SK-N-SH (cell line): Measurements from ENCODE around the gene KRT33B. TPM values are rescaled to one million over a fixed set of nuclear protein-coding genes. Genes with fewer than 3 reads are reported as not detected.

Experiments
- CTCF ChIA-PET: fragments of 300-600, 350-600 bp; formaldehyde crosslinking; extraction: SDS; loops from one replicate; lab custom pipeline; 2021; lab: Yijun Ruan, JAX
- POLR2A ChIA-PET: fragments of 350-600 bp; sonication (Branson Sonifier 250); formaldehyde crosslinking; extraction: SDS; loops from one replicate; lab custom pipeline; 2020; ENCODE audit warnings: antibody characterized with exemption, inconsistent platforms; lab: Yijun Ruan, JAX
- DNase-seq: peaks from one replicate; pipeline ENCODE4 v3.0.0; 2012
- H2AFZ ChIP-seq: fragments of 200-600 bp; sonication (generic); 2 replicates; pipeline ENCODE4 v1.8.1; 2016; ENCODE audit warnings: antibody characterized with exemption, mild to moderate bottlenecking, low read depth
- H3F3A ChIP-seq: fragments of 200-600 bp; sonication (generic); replicated peaks from 2 replicates; pipeline ENCODE3; 2016; ENCODE audit warnings: antibody characterized with exemption, mild to moderate bottlenecking; ENCODE audit not compliant: insufficient read depth
- H3K27ac ChIP-seq, 2 experiments: fragments of 200-500 bp in 1 of 2; fragments of 200-600 bp in 1 of 2; sonication (Bioruptor generic) in 1 of 2; sonication (generic), shearing (Covaris generic) in 1 of 2; 2 replicates each; pipeline versions ENCODE4 v1.5.1 to v1.6.1; 2014 to 2016; ENCODE audit warnings: low read depth in 2 of 2, inconsistent platforms in 1 of 2, low read length in 1 of 2, mild to moderate bottlenecking in 1 of 2, mixed read lengths in 1 of 2
- H3K27me3 ChIP-seq: fragments of 200-600 bp; sonication (generic), shearing (Covaris generic); 2 replicates; pipeline ENCODE4 v1.6.1; 2016; ENCODE audit warnings: mixed run types; ENCODE audit not compliant: insufficient read depth
- H3K36me3 ChIP-seq, 2 experiments: fragments of 200-500 bp in 1 of 2; fragments of 200-600 bp in 1 of 2; sonication (Bioruptor generic) in 1 of 2; sonication (generic) in 1 of 2; replicated peaks in 1 of 2; 2 replicates each; pipeline versions ENCODE3 to v1.5.1; 2014 to 2016; ENCODE audit warnings: low read length in 1 of 2, mild to moderate bottlenecking in 1 of 2; ENCODE audit not compliant: insufficient read depth in 2 of 2, control insufficient read depth in 1 of 2
- H3K4me1 ChIP-seq, 2 experiments: fragments of 200-500 bp in 1 of 2; fragments of 200-600 bp in 1 of 2; sonication (Bioruptor generic) in 1 of 2; sonication (generic), shearing (Covaris generic) in 1 of 2; 2 replicates each; pipeline versions ENCODE4 v1.5.1 to v1.6.1; 2014 to 2016; ENCODE audit warnings: low read depth in 1 of 2, low read length in 1 of 2, mixed run types in 1 of 2; ENCODE audit not compliant: insufficient read depth in 2 of 2, control insufficient read depth in 1 of 2
- H3K4me2 ChIP-seq: fragments of 200-600 bp; sonication (generic), shearing (Covaris generic); 2 replicates; pipeline ENCODE4 v1.6.1; 2017; ENCODE audit warnings: mixed run types
- H3K4me3 ChIP-seq, 2 experiments: fragments of 200-500 bp in 1 of 2; fragments of 200-600 bp in 1 of 2; sonication (Bioruptor generic) in 1 of 2; sonication (generic), shearing (Covaris generic) in 1 of 2; 2 replicates each; pipeline versions ENCODE4 v1.5.1 to v1.8.1; 2014 to 2016; ENCODE audit warnings: low read depth in 2 of 2, inconsistent platforms in 1 of 2, low read length in 1 of 2, mild to moderate bottlenecking in 1 of 2, mixed read lengths in 1 of 2, moderate library complexity in 1 of 2
- H3K79me2 ChIP-seq: fragments of 200-600 bp; sonication (generic); 2 replicates; pipeline ENCODE4 v1.8.1; 2017; ENCODE audit warnings: mild to moderate bottlenecking; ENCODE audit not compliant: insufficient read depth
- H3K9ac ChIP-seq: fragments of 200-600 bp; sonication (generic); 2 replicates; pipeline ENCODE4 v1.6.1; 2017; ENCODE audit warnings: mixed run types
- H3K9me2 ChIP-seq: fragments of 200-600 bp; sonication (generic); 2 replicates; pipeline ENCODE4 v1.6.1; 2017; ENCODE audit warnings: mixed run types
- H3K9me3 ChIP-seq: fragments of 200-600 bp; sonication (generic); 2 replicates; pipeline ENCODE4 v1.6.1; 2017; ENCODE audit warnings: mixed run types, mild to moderate bottlenecking, moderate library complexity
- H4K20me1 ChIP-seq: fragments of 200-600 bp; sonication (generic); 2 replicates; pipeline ENCODE4 v1.6.1; 2017; ENCODE audit warnings: mild to moderate bottlenecking, mixed run types; ENCODE audit not compliant: insufficient read depth
- CHD2 ChIP-seq: fragments of 150-350 bp; IDR thresholded peaks from 2 replicates; pipeline ENCODE4 v1.6.1; 2018; ENCODE audit warnings: low read length; ENCODE audit not compliant: partially characterized antibody
- EP300 ChIP-seq, 2 experiments: IDR thresholded peaks; 2 replicates each; pipeline versions ENCODE4 v1.4.0 to v1.6.1; 2012; ENCODE audit warnings: borderline replicate concordance in 1 of 2, low read depth in 1 of 2, low read length in 1 of 2
- EZH2phosphoT487 ChIP-seq: fragments of 200-600 bp; sonication (generic); IDR thresholded peaks from 2 replicates; pipeline ENCODE4 v1.6.1; 2017; ENCODE audit warnings: low read depth, mixed run types, mild to moderate bottlenecking, antibody characterized with exemption, moderate library complexity, borderline replicate concordance
- FOSL2 ChIP-seq: IDR thresholded peaks from 2 replicates; pipeline ENCODE4 v1.4.0; 2012; ENCODE audit warnings: low read depth, mild to moderate bottlenecking, moderate library complexity, borderline replicate concordance
- GATA2 ChIP-seq: sonication (generic); formaldehyde crosslinking; IDR thresholded peaks from 2 replicates; pipeline ENCODE4 v1.5.0; 2020; ENCODE audit warnings: mild to moderate bottlenecking, missing genetic modification reagents
- NFIC ChIP-seq: IDR thresholded peaks from 2 replicates; pipeline ENCODE4 v1.4.0; 2012; ENCODE audit warnings: borderline replicate concordance
- POLR2AphosphoS5 ChIP-seq: IDR thresholded peaks from 2 replicates; pipeline ENCODE4 v1.6.1; 2012; ENCODE audit warnings: low read depth, low read length
- RAD21 ChIP-seq: IDR thresholded peaks from 2 replicates; pipeline ENCODE4 v1.6.1; 2012; ENCODE audit warnings: mild to moderate bottlenecking, low read length
- RXRA ChIP-seq: IDR thresholded peaks from 2 replicates; pipeline ENCODE4 v1.4.0; 2012; ENCODE audit warnings: low read depth, mild to moderate bottlenecking, borderline replicate concordance
- SIN3A ChIP-seq: IDR thresholded peaks from 2 replicates; pipeline ENCODE4 v1.6.1; 2012; ENCODE audit warnings: low read depth, mild to moderate bottlenecking, low read length, moderate library complexity, borderline replicate concordance
- TAF1 ChIP-seq: IDR thresholded peaks from 2 replicates; pipeline ENCODE4 v1.6.1; 2012; ENCODE audit warnings: low read depth, mild to moderate bottlenecking, low read length, moderate library complexity, borderline replicate concordance
- TCF12 ChIP-seq: IDR thresholded peaks from 2 replicates; pipeline ENCODE4 v1.4.0; 2012
- WGBS: methylation state at CpG from one replicate; pipeline ENCODE4 v1.1.6; 2017; ENCODE audit warnings: low lambda C conversion rate; 5-methylcytosine and 5-hydroxymethylcytosine counted together
- polyA plus RNA-seq, 3 experiments: library from polyadenylated mRNA; depleted of rRNA; stranded (reverse); fragments of >200 nt; gene quantifications; 2 replicates each; pipeline ENCODE4 v1.2.3, GENCODE V29; 2012
- TF ChIP-seq, protein P1 (sequence below): IDR thresholded peaks from 2 replicates; pipeline ENCODE4 v1.6.1; 2012; ENCODE audit warnings: mild to moderate bottlenecking, low read depth, low read length, moderate library complexity
- TF ChIP-seq, protein P2 (sequence below): IDR thresholded peaks from 2 replicates; pipeline ENCODE4; 2012
- TF ChIP-seq, protein P3 (sequence below): fragments of 200-600 bp; sonication (generic); IDR thresholded peaks from 2 replicates; pipeline ENCODE4 v1.6.1; 2017; ENCODE audit warnings: antibody characterized with exemption, mild to moderate bottlenecking, moderate library complexity
- TF ChIP-seq, protein P4 (sequence below): IDR thresholded peaks from 2 replicates; pipeline ENCODE4 v1.4.0; 2012; ENCODE audit warnings: low read depth, borderline replicate concordance

KRT33B gene
- polyA plus RNA-seq, 1 of the 3 experiments (the other 2 are of a cell fraction) = 0.08 TPM

DNA sequence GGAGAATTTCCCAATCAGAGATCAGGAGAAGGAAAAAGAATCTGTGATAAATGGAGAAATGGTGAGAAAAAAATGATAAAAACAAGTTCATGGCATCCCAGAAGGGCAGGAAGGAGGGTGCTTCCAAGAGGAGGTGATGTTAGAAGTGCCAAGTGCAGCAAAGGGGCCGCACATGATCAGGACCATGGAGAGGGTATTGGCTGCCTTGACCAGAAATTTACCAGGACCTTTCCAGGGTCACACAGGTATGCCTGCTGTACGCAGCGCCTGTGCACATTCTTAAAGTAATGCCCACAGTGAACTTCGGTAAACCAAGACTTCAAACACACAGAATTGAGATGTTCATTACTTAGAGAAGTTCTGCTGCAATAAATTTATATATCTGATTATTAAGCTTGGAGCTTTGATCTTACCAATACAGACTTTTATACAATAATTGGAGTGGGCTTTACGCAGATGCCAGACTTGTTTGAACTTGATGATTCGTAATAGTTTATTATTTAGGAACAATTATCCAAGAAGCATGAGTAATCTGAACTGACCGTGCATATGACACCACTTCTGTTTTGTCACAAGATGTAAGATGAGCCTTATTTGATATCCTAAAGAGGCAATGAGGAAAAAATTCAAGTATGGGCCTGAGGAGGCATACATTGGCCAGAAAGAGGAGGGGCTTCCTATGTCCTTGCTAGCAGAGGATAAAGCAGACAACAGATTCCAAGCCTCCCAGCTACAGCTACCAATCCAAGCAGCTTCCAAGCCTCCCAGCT lies 16.8 kb downstream of the KRT33B start:
- POLR2A ChIA-PET = no interaction called here
- no peak overlapping the region for H3K9ac ChIP-seq
- H3K9me3 ChIP-seq = peaks cover 8% of the 10 kb centered on the region; the same call in 1 of the 2 replicates
- no peak overlapping the region for H3K27ac ChIP-seq
- no peak for TF ChIP-seq RAD21
- no peak for TF ChIP-seq TCF12
- TF ChIP-seq, protein P1, sequence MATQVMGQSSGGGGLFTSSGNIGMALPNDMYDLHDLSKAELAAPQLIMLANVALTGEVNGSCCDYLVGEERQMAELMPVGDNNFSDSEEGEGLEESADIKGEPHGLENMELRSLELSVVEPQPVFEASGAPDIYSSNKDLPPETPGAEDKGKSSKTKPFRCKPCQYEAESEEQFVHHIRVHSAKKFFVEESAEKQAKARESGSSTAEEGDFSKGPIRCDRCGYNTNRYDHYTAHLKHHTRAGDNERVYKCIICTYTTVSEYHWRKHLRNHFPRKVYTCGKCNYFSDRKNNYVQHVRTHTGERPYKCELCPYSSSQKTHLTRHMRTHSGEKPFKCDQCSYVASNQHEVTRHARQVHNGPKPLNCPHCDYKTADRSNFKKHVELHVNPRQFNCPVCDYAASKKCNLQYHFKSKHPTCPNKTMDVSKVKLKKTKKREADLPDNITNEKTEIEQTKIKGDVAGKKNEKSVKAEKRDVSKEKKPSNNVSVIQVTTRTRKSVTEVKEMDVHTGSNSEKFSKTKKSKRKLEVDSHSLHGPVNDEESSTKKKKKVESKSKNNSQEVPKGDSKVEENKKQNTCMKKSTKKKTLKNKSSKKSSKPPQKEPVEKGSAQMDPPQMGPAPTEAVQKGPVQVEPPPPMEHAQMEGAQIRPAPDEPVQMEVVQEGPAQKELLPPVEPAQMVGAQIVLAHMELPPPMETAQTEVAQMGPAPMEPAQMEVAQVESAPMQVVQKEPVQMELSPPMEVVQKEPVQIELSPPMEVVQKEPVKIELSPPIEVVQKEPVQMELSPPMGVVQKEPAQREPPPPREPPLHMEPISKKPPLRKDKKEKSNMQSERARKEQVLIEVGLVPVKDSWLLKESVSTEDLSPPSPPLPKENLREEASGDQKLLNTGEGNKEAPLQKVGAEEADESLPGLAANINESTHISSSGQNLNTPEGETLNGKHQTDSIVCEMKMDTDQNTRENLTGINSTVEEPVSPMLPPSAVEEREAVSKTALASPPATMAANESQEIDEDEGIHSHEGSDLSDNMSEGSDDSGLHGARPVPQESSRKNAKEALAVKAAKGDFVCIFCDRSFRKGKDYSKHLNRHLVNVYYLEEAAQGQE = peak; percentile 92
- H3K4me1 ChIP-seq = no peaks in the 10 kb centered on the region
- H3K4me3 ChIP-seq = no peak overlapping the region
- DNase-seq = no peak
- no peak overlapping the region for H3K4me2 ChIP-seq
- H3K9me2 ChIP-seq = no peaks in the 10 kb centered on the region
- H3K27me3 ChIP-seq = no peaks in the 10 kb centered on the region; the same call in 1 of the 2 replicates
- H2AFZ ChIP-seq = no peak overlapping the region
- 36% methylated on average over 7 of the region's 7 CpGs for WGBS
- H3K36me3 ChIP-seq = no peaks in the 10 kb centered on the region
- no peaks in the 10 kb centered on the region for H3F3A ChIP-seq
- CTCF ChIA-PET = interaction anchor here (0.8 to 1.6 kb wide), 3 partner anchors 21 to 196 kb away, joined by 3 to 5 read pairs (median 4); no protein-coding TSS in a partner anchor
- H3K79me2 ChIP-seq = no peaks in the 10 kb centered on the region
- H4K20me1 ChIP-seq = no peaks in the 10 kb centered on the region

DNA sequence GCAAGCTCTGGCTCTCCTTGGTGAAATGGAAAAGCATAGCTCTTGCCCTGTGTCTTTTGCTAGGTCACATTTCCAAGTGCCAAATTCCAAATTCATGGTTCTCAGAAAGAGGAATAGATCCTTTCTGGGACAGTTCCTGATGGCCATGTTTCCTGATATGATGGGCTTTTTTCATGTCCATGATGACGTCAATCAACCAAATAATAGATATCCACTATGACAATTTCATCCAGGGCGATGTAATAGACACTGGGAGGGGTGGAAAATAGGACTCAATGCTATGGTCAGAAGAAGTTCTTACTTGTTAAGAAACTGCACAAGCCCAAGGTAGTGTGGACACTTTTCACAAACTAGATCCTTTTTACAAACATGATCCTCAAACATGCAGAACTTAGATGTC lies 18.4 kb downstream of the KRT33B start:
- H3K9me2 ChIP-seq = no peaks in the 10 kb centered on the region
- H3K27ac ChIP-seq = no peak overlapping the region
- no peaks in the 10 kb centered on the region; the same call in 1 of the 2 replicates for H3K27me3 ChIP-seq
- no peaks in the 10 kb centered on the region for H4K20me1 ChIP-seq
- no peak overlapping the region for H2AFZ ChIP-seq
- no peak for DNase-seq
- TF ChIP-seq POLR2AphosphoS5 = no peak
- no peak for TF ChIP-seq RXRA
- TF ChIP-seq, protein P2, sequence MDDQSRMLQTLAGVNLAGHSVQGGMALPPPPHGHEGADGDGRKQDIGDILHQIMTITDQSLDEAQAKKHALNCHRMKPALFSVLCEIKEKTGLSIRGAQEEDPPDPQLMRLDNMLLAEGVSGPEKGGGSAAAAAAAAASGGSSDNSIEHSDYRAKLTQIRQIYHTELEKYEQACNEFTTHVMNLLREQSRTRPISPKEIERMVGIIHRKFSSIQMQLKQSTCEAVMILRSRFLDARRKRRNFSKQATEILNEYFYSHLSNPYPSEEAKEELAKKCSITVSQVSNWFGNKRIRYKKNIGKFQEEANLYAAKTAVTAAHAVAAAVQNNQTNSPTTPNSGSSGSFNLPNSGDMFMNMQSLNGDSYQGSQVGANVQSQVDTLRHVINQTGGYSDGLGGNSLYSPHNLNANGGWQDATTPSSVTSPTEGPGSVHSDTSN = no peak
- TF ChIP-seq CHD2 = no peak
- TF ChIP-seq, protein P3, sequence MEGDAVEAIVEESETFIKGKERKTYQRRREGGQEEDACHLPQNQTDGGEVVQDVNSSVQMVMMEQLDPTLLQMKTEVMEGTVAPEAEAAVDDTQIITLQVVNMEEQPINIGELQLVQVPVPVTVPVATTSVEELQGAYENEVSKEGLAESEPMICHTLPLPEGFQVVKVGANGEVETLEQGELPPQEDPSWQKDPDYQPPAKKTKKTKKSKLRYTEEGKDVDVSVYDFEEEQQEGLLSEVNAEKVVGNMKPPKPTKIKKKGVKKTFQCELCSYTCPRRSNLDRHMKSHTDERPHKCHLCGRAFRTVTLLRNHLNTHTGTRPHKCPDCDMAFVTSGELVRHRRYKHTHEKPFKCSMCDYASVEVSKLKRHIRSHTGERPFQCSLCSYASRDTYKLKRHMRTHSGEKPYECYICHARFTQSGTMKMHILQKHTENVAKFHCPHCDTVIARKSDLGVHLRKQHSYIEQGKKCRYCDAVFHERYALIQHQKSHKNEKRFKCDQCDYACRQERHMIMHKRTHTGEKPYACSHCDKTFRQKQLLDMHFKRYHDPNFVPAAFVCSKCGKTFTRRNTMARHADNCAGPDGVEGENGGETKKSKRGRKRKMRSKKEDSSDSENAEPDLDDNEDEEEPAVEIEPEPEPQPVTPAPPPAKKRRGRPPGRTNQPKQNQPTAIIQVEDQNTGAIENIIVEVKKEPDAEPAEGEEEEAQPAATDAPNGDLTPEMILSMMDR = no peak
- no peak for TF ChIP-seq GATA2 (CRISPR knock-in tag)
- TF ChIP-seq TAF1 = no peak
- no peak for TF ChIP-seq SIN3A
- TF ChIP-seq NFIC = no peak
- no peak for TF ChIP-seq EP300 (IDR thresholded peaks at IDR 0.05; ENCODE audit: borderline replicate concordance in 1 of 2, low read depth in 1 of 2, low read length in 1 of 2)
- TF ChIP-seq EZH2phosphoT487 = no peak
- TF ChIP-seq RAD21 = no peak
- TF ChIP-seq FOSL2 = no peak
- TF ChIP-seq, protein P4, sequence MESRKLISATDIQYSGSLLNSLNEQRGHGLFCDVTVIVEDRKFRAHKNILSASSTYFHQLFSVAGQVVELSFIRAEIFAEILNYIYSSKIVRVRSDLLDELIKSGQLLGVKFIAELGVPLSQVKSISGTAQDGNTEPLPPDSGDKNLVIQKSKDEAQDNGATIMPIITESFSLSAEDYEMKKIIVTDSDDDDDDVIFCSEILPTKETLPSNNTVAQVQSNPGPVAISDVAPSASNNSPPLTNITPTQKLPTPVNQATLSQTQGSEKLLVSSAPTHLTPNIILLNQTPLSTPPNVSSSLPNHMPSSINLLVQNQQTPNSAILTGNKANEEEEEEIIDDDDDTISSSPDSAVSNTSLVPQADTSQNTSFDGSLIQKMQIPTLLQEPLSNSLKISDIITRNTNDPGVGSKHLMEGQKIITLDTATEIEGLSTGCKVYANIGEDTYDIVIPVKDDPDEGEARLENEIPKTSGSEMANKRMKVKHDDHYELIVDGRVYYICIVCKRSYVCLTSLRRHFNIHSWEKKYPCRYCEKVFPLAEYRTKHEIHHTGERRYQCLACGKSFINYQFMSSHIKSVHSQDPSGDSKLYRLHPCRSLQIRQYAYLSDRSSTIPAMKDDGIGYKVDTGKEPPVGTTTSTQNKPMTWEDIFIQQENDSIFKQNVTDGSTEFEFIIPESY = no peak
- TF ChIP-seq, all 33 proteins: peak for 0
- 6% methylated on average over 2 of the region's 2 CpGs for WGBS
- POLR2A ChIA-PET = no interaction called here
- peaks cover 8% of the 10 kb centered on the region; the same call in 1 of the 2 replicates for H3K9me3 ChIP-seq
- no peaks in the 10 kb centered on the region for H3K79me2 ChIP-seq
- no peaks in the 10 kb centered on the region for H3F3A ChIP-seq
- no peaks in the 10 kb centered on the region for H3K36me3 ChIP-seq
- CTCF ChIA-PET = interaction anchor here (1.5 to 1.6 kb wide), 2 partner anchors 22 to 198 kb away, joined by 4 to 5 read pairs; no protein-coding TSS in a partner anchor
- no peak overlapping the region for H3K4me2 ChIP-seq
- no peaks in the 10 kb centered on the region for H3K4me1 ChIP-seq
- H3K4me3 ChIP-seq = no peak overlapping the region
- H3K9ac ChIP-seq = no peak overlapping the region
